Vagina (tissue), 2 donors: ENCODE data around the gene ENOX1. TPM values are rescaled to one million over a fixed set of nuclear protein-coding genes. Genes with fewer than 3 reads are reported as not detected.

Source experiments
- DNase-seq, 2 donors: peaks; one replicate each; pipeline ENCODE4 v3.0.0-alpha.2; 2017; ENCODE audit errors: extremely low spot score in 2 of 2
- H3K27ac ChIP-seq: fragments of 200-600 bp; sonication (generic); one replicate; pipeline ENCODE4 v1.5.1; 2019
- H3K27me3 ChIP-seq: fragments of 200-600 bp; sonication (generic); one replicate; pipeline ENCODE4 v1.5.1; 2019
- H3K36me3 ChIP-seq, 2 donors: fragments of 200-600 bp; sonication (generic); one replicate each; pipeline ENCODE4 v1.5.1; 2017 to 2019
- H3K4me1 ChIP-seq: fragments of 200-600 bp; sonication (generic); one replicate; pipeline ENCODE4 v1.5.1; 2019
- H3K4me3 ChIP-seq, 2 donors: fragments of 200-600 bp; sonication (generic); 1 replicate in 1 of 2; 2 replicates in 1 of 2; pipeline ENCODE4 v1.5.1; 2016 to 2019
- H3K9me3 ChIP-seq: fragments of 200-600 bp; sonication (generic); one replicate; pipeline ENCODE4 v1.5.1; 2019
- POLR2A ChIP-seq, 2 donors: fragments of 450-650 bp; IDR thresholded peaks; one replicate each; pipeline ENCODE4 v1.6.1; 2017; ENCODE audit warnings: antibody characterized with exemption in 2 of 2, mild to moderate bottlenecking in 2 of 2, moderate library complexity in 2 of 2
- POLR2AphosphoS5 ChIP-seq, 2 donors: sonication (generic); formaldehyde crosslinking; IDR thresholded peaks; one replicate each; pipeline ENCODE4 v1.9.0; 2017; ENCODE audit warnings: antibody characterized with exemption in 2 of 2, mild to moderate bottlenecking in 2 of 2, low read depth in 1 of 2; ENCODE audit not compliant: insufficient read depth in 1 of 2
- intact Hi-C: fragments of 100-400 bp; cut with DNase I; formaldehyde crosslinking; loops from one replicate; pipeline ENCODE4 v1.15.1; 2023
- total RNA-seq: library from RNA; depleted of rRNA; stranded (reverse); fragments of >200 nt; gene quantifications from one replicate; pipeline ENCODE4 v1.2.3, GENCODE V29; 2016
- TF ChIP-seq, protein P1 (sequence below), 3 experiments: fragments of 450-650 bp in 2 of 3; fragments of 200-600 bp in 1 of 3; sonication (generic) in 1 of 3; IDR thresholded peaks; one replicate each; pipeline ENCODE4 v1.5.1; 2017 to 2019; ENCODE audit warnings: antibody characterized with exemption in 3 of 3, mild to moderate bottlenecking in 2 of 3, moderate library complexity in 2 of 3

ENOX1 gene
- total RNA-seq, 1 donor from 2014 or later, result 2.7 TPM

DNA sequence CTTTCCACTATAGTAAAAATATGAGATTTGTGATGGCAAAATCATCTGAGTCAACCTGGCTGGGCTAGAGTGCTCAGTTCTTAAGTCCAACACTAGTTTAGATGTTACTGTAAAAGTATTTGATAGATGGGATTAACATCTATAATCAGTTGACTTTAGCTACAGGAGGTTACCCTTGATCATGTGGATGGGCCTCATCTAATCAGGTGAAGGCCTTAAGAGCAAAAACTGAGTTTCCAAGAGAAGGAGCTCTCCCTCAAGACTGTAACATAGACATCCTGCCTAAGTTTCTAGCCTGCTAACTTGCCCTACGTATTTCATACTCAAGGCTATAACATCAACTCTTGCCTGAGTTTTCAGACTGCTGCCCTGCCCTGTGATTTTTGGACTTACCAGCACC is 132.8 kb downstream of the ENOX1 start:
- no peak for DNase-seq
- no peaks in the 10 kb centered on the region for H3K36me3 ChIP-seq
- no peaks in the 10 kb centered on the region for H3K27me3 ChIP-seq
- H3K4me1 ChIP-seq, result no peaks in the 10 kb centered on the region
- no peaks in the 10 kb centered on the region for H3K9me3 ChIP-seq
- intact Hi-C loops, result no loop called here
- TF ChIP-seq, protein P1, sequence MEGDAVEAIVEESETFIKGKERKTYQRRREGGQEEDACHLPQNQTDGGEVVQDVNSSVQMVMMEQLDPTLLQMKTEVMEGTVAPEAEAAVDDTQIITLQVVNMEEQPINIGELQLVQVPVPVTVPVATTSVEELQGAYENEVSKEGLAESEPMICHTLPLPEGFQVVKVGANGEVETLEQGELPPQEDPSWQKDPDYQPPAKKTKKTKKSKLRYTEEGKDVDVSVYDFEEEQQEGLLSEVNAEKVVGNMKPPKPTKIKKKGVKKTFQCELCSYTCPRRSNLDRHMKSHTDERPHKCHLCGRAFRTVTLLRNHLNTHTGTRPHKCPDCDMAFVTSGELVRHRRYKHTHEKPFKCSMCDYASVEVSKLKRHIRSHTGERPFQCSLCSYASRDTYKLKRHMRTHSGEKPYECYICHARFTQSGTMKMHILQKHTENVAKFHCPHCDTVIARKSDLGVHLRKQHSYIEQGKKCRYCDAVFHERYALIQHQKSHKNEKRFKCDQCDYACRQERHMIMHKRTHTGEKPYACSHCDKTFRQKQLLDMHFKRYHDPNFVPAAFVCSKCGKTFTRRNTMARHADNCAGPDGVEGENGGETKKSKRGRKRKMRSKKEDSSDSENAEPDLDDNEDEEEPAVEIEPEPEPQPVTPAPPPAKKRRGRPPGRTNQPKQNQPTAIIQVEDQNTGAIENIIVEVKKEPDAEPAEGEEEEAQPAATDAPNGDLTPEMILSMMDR (IDR thresholded peaks at IDR 0.05), result no peak
- TF ChIP-seq POLR2AphosphoS5 (IDR thresholded peaks at IDR 0.05; ENCODE audit: insufficient read depth in 1 of 2, low read depth in 1 of 2), result no peak
- TF ChIP-seq POLR2A (IDR thresholded peaks at IDR 0.05), result no peak
- H3K27ac ChIP-seq, result no peak overlapping the region
- H3K4me3 ChIP-seq, result no peak overlapping the region

DNA sequence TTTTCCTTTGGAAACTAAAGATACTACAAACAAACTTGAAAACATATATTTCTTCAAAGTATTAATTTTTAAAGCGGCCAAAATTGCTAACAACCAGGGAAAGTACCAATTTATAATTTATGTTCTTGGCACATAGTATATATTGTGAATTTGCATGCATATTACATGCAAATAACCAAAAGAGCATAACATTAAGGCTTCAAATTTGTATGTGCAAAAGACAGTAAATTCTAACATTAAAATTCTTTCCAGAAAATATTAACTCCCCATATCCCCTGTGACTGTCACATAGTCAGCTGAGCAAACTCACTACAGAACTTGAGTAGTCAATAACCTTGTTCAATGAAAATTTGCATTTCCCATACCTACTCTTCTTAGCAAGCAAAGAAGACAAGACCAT is 133.4 kb downstream of the ENOX1 start:
- Histone ChIP-seq H3K36me3 (no peaks in the 10 kb centered on the region), H3K27me3 (no peaks in the 10 kb centered on the region), H3K9me3 (no peaks in the 10 kb centered on the region), H3K27ac (no peak overlapping the region), H3K4me1 (no peaks in the 10 kb centered on the region), H3K4me3 (no peak overlapping the region)
- DNase-seq, result no peak
- intact Hi-C loops, result no loop called here
- TF ChIP-seq POLR2AphosphoS5 (IDR thresholded peaks at IDR 0.05; ENCODE audit: insufficient read depth in 1 of 2, low read depth in 1 of 2), result no peak
- TF ChIP-seq POLR2A (IDR thresholded peaks at IDR 0.05), result no peak
- TF ChIP-seq, protein P1 (IDR thresholded peaks at IDR 0.05), result no peak

DNA sequence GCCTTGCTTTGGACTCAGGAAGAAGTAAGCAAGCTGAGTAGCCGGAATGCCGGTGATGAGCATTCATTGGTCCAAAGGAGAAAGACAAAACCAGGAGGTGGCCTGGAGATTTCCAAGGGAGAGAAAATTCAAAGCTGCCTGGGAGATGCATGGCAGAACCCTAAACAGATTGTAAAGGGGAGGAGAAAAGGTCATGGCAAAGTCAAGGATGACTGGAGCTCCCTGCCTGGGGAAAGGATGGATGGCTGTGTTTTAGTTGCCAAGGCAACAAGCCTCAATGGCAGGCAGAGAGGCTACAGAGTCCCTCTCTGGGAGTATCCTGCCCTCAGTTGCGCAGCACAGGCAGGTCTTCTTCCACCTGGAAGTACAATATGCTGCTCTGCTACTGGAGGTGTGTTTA is 134.0 kb downstream of the ENOX1 start:
- no peak overlapping the region for H3K4me3 ChIP-seq
- no peaks in the 10 kb centered on the region for H3K36me3 ChIP-seq
- no peaks in the 10 kb centered on the region for H3K9me3 ChIP-seq
- intact Hi-C loops, result no loop called here
- no peak overlapping the region for H3K27ac ChIP-seq
- no peaks in the 10 kb centered on the region for H3K4me1 ChIP-seq
- TF ChIP-seq POLR2AphosphoS5 (IDR thresholded peaks at IDR 0.05; ENCODE audit: insufficient read depth in 1 of 2, low read depth in 1 of 2), result no peak
- TF ChIP-seq, protein P1 (IDR thresholded peaks at IDR 0.05), result no peak
- no peak for TF ChIP-seq POLR2A (IDR thresholded peaks at IDR 0.05)
- no peaks in the 10 kb centered on the region for H3K27me3 ChIP-seq
- DNase-seq, result no peak

GRCh38 chr13:43650882-43651281 is 135.9 kb downstream of the ENOX1 start:
- TF ChIP-seq POLR2AphosphoS5 (IDR thresholded peaks at IDR 0.05; ENCODE audit: insufficient read depth in 1 of 2, low read depth in 1 of 2) (no peak), POLR2A (IDR thresholded peaks at IDR 0.05) (no peak)
- TF ChIP-seq, protein P1 (IDR thresholded peaks at IDR 0.05), result no peak
- intact Hi-C loops, result no loop called here

GRCh38 chr13:43648733-43649132 is 138.0 kb downstream of the ENOX1 start:
- intact Hi-C loops, result no loop called here
- no peaks in the 10 kb centered on the region for H3K4me1 ChIP-seq

More at GRCh38 chr13:43650882-43651281, 135.9 kb downstream of the ENOX1 start:
- Histone ChIP-seq H3K4me1 (no peaks in the 10 kb centered on the region), H3K27ac (no peak overlapping the region), H3K27me3 (no peaks in the 10 kb centered on the region), H3K36me3 (no peaks in the 10 kb centered on the region), H3K4me3 (no peak overlapping the region), H3K9me3 (no peaks in the 10 kb centered on the region)
- DNase-seq, result no peak

More at GRCh38 chr13:43648733-43649132, 138.0 kb downstream of the ENOX1 start:
- Histone ChIP-seq H3K27ac (no peak overlapping the region), H3K4me3 (no peak overlapping the region), H3K27me3 (no peaks in the 10 kb centered on the region), H3K36me3 (no peaks in the 10 kb centered on the region), H3K9me3 (no peaks in the 10 kb centered on the region)
- TF ChIP-seq, protein P1 (IDR thresholded peaks at IDR 0.05), result no peak
- TF ChIP-seq POLR2A (IDR thresholded peaks at IDR 0.05) (no peak), POLR2AphosphoS5 (IDR thresholded peaks at IDR 0.05; ENCODE audit: insufficient read depth in 1 of 2, low read depth in 1 of 2) (no peak)
- no peak for DNase-seq
